Heart left ventricle (tissue), 13 donors: ENCODE data around the gene AP3M1.

Experiments used
- POLR2A ChIP-seq, 2 donors: fragments of 450-650 bp; IDR thresholded peaks; one replicate each; pipeline ENCODE4 v1.6.1; 2017; ENCODE audit warnings: antibody characterized with exemption in 2 of 2, mild to moderate bottlenecking in 2 of 2, moderate library complexity in 2 of 2
- TF ChIP-seq, protein P1 (sequence below), 12 donors: fragments of 200-600 bp; sonication (generic) in 4 of 12; IDR thresholded peaks; one replicate each; pipeline versions ENCODE4 v1.5.0 to v1.8.0; 2018 to 2022; ENCODE audit warnings: antibody characterized with exemption in 12 of 12, mild to moderate bottlenecking in 5 of 12
- donor health status: ischemic (EF 13 %, LVEDD 7.1; RV severe dilation, severe dysfunction).
- donor health status: DM: no; HTN: yes; CAD: no.
- donor health status: DM: no; HTN: no; CAD: no.
- donor health status: ischemic (EF 25% LVEDD 6.9; RV normal size, moderate dysfunction).
- donor health status: ischemic (EF 25% LVEDD 5.7; RV mildly dilated, moderate dysfunction).
- donor health status: ischemic (EF 35%, LVEDD 5.7; RV mildly dilated, moderate dysfunction).
- donor health status: nonischemic (EF 11% LVEDD 7.7; RV severe dilation, severe dysfunction).
- donor health status: DM: yes; HTN: yes; CAD: no.
- donor health status: PGD.
- donor health status: ischemic (EF 29% LVEDD 5.4; RV normal size, mild dysfunction).
- donor health status: nonischemic (EF 23%, LVEDD 6.1; RV moderate dilation, normal function).

DNA sequence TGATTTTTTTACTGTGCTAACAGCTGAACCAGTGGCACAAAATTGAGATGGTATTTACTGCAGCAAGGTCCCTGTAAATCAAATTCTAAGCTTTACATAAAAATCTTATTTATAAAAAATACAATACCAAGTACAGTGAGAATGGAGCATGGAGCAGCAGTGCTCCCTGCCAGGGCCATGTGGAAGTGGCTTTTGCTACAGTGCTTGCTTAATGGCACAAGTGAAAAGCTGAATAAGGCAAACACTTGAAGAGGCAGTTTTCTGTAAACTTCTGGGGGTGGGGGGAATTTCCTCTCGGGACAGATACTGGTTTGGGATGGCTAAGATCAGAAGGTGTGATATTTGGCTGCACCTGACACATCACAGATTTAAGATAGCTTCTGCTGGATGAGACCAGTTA, 27.5 kb downstream of the AP3M1 start:
- TF ChIP-seq, protein P1, sequence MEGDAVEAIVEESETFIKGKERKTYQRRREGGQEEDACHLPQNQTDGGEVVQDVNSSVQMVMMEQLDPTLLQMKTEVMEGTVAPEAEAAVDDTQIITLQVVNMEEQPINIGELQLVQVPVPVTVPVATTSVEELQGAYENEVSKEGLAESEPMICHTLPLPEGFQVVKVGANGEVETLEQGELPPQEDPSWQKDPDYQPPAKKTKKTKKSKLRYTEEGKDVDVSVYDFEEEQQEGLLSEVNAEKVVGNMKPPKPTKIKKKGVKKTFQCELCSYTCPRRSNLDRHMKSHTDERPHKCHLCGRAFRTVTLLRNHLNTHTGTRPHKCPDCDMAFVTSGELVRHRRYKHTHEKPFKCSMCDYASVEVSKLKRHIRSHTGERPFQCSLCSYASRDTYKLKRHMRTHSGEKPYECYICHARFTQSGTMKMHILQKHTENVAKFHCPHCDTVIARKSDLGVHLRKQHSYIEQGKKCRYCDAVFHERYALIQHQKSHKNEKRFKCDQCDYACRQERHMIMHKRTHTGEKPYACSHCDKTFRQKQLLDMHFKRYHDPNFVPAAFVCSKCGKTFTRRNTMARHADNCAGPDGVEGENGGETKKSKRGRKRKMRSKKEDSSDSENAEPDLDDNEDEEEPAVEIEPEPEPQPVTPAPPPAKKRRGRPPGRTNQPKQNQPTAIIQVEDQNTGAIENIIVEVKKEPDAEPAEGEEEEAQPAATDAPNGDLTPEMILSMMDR (IDR thresholded peaks at IDR 0.05): no peak
- no peak for TF ChIP-seq POLR2A (IDR thresholded peaks at IDR 0.05)
